ENCODE measurements around the gene SECISBP2. TPM values are rescaled to one million over a fixed set of nuclear protein-coding genes. Genes with fewer than 3 reads are reported as not detected.

Gene SECISBP2
- total and polyA plus RNA-seq, 7 donors, result 26.2 to 80.8 (median 40.2) TPM

DNA sequence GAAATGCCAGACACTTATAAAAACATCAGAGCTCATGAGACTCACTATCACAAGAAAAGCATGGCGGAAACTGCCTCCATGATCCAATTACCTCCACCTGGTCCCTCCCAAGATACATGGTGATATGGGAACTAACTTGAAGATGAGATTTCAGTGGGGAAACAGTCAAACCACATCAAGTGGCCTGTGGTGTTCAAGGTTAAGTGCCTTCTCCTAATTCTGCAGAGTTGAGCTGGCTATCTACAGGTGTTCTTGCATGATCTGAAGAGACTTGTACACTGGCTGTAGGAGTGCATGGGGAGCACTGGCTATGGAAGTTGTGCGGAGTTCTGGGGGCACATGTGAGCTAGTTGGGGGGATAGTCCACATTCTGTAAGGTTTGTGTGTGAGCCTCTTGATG, 41.3 kb upstream of the SECISBP2 start:
- DNase-seq (no peak), ATAC-seq (no peak)
- Histone ChIP-seq H3K4me3 (no peak overlapping the region), H3K9me3 (peaks cover 11% of the 10 kb centered on the region), H3K27me3 (ENCODE audit: insufficient read depth in 3 of 3, low read length in 2 of 3) (no peaks in the 10 kb centered on the region), H3K36me3 (ENCODE audit: insufficient read depth in 1 of 2, low read depth in 1 of 2) (no peaks in the 10 kb centered on the region), H3K27ac (no peak overlapping the region), H3K4me1 (no peaks in the 10 kb centered on the region)
- intact Hi-C loops (cut with DNase I), result no loop called here
- WGBS, 3 donors, result 94 to 100% (median 98%) methylated on average over 2 of the region's 2 CpGs
- TF ChIP-seq, protein P1, sequence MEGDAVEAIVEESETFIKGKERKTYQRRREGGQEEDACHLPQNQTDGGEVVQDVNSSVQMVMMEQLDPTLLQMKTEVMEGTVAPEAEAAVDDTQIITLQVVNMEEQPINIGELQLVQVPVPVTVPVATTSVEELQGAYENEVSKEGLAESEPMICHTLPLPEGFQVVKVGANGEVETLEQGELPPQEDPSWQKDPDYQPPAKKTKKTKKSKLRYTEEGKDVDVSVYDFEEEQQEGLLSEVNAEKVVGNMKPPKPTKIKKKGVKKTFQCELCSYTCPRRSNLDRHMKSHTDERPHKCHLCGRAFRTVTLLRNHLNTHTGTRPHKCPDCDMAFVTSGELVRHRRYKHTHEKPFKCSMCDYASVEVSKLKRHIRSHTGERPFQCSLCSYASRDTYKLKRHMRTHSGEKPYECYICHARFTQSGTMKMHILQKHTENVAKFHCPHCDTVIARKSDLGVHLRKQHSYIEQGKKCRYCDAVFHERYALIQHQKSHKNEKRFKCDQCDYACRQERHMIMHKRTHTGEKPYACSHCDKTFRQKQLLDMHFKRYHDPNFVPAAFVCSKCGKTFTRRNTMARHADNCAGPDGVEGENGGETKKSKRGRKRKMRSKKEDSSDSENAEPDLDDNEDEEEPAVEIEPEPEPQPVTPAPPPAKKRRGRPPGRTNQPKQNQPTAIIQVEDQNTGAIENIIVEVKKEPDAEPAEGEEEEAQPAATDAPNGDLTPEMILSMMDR (IDR thresholded peaks at IDR 0.05), result no peak

- ATAC-seq, result no peak
- Histone ChIP-seq H3K27me3 (ENCODE audit: insufficient read depth in 3 of 3, low read length in 2 of 3) (no peaks in the 10 kb centered on the region), H3K9me3 (peaks cover 11% of the 10 kb centered on the region), H3K4me3 (no peak overlapping the region), H3K4me1 (no peaks in the 10 kb centered on the region), H3K27ac (no peak overlapping the region), H3K36me3 (ENCODE audit: insufficient read depth in 1 of 2, low read depth in 1 of 2) (no peaks in the 10 kb centered on the region)
- no peak for DNase-seq
- intact Hi-C loops (cut with DNase I), result no loop called here
- TF ChIP-seq, protein P1 (IDR thresholded peaks at IDR 0.05), result no peak
Observed at GRCh38 chr9:89277454-89277853, 40.8 kb upstream of the SECISBP2 start.

- no peak for ATAC-seq
- Histone ChIP-seq H3K4me3 (no peak overlapping the region), H3K4me1 (no peaks in the 10 kb centered on the region), H3K27me3 (ENCODE audit: insufficient read depth in 3 of 3, low read length in 2 of 3) (no peaks in the 10 kb centered on the region), H3K27ac (no peak overlapping the region), H3K9me3 (peaks cover 6% of the 10 kb centered on the region), H3K36me3 (ENCODE audit: insufficient read depth in 1 of 2, low read depth in 1 of 2) (no peaks in the 10 kb centered on the region)
- WGBS, 3 donors, result 94 to 100% (median 100%) methylated on average over 2 of the region's 2 CpGs
- TF ChIP-seq, protein P1 (IDR thresholded peaks at IDR 0.05), result no peak
- intact Hi-C loops (cut with DNase I), result no loop called here
- DNase-seq, result no peak
Observed at GRCh38 chr9:89278551-89278950, 39.7 kb upstream of the SECISBP2 start.

DNA sequence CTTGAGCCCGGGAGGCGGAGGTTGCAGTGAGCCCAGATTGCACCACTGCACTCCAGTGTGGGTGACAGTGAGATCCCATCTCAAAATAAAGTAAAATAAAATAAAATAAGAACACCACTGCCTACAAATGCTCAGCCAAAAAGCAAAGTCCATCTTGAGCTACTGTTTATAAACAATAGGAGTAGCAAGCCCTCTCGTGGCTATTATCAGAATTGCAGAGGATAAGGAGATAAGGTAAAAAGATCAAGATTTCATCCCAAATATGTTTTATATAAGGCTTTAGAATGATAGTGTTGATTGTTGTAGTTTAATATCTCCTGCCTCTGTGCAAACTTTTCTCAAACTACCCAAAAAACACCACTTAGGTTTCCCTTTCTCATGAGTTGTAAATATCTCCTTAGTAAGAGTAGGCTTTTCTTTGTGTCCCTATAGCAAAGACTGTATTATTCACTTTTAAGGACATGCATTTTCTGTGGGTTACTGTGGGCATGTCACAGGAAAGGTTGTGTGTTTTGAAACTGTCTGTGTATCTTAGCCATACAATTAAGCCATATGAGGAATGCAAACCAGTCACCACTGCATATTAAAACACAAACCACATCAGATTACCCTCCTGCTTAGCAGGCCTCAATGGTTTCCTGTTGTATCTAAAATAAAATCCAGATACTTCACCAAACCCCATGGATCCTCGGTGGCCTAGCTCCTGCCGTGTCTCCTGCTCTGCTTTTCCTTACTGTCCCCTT, 39.1 kb upstream of the SECISBP2 start:
- WGBS, 3 donors, result 65 to 75% (median 68%) methylated on average over 5 of the region's 5 CpGs
- no peak overlapping the region for H3K27ac ChIP-seq

More for the DNA sequence above, 39.1 kb upstream of the SECISBP2 start:
- Histone ChIP-seq H3K27me3 (ENCODE audit: insufficient read depth in 3 of 3, low read length in 2 of 3) (no peaks in the 10 kb centered on the region), H3K4me1 (no peaks in the 10 kb centered on the region), H3K9me3 (no peaks in the 10 kb centered on the region), H3K36me3 (ENCODE audit: insufficient read depth in 1 of 2, low read depth in 1 of 2) (no peaks in the 10 kb centered on the region), H3K4me3 (no peak overlapping the region)
- intact Hi-C loops (cut with DNase I), result no loop called here
- DNase-seq (no peak), ATAC-seq (no peak)
- TF ChIP-seq, protein P1 (IDR thresholded peaks at IDR 0.05), result peak; percentile 55
